Keratinocyte (primary cell): ENCODE results near the gene SH2D2A. TPM values are rescaled to one million over a fixed set of nuclear protein-coding genes. Genes with fewer than 3 reads are reported as not detected.

ENCODE experiments used
- DNase-seq: peaks from one replicate; pipeline ENCODE4 v3.0.0-alpha.2; 2011; ENCODE audit warnings: low read depth, missing footprints, low spot score
- FAIRE-seq: peaks from 2 replicates; lab custom pipeline; 2011; peaks lifted over from hg19 to GRCh38; lab: Jason Lieb, UNC
- H2AFZ ChIP-seq: 2 replicates; pipeline ENCODE4 v1.6.0; 2012; ENCODE audit warnings: low read length, control low read depth, inconsistent platforms; ENCODE audit not compliant: control insufficient read depth
- H3K27ac ChIP-seq: 2 replicates; pipeline ENCODE4 v1.5.1; 2011; ENCODE audit warnings: low read length; ENCODE audit not compliant: control insufficient read depth, insufficient read depth
- H3K27me3 ChIP-seq: 3 replicates; pipeline ENCODE4 v1.6.0; 2011; ENCODE audit warnings: low read length; ENCODE audit not compliant: control insufficient read depth, insufficient read depth; ENCODE audit errors: extremely low read depth
- H3K36me3 ChIP-seq, 2 experiments: 2 replicates in 1 of 2; 3 replicates in 1 of 2; pipeline ENCODE4 v1.5.1; 2011; ENCODE audit warnings: low read length in 2 of 2, mild to moderate bottlenecking in 1 of 2; ENCODE audit not compliant: control insufficient read depth in 2 of 2, insufficient read depth in 2 of 2; ENCODE audit errors: extremely low read depth in 1 of 2
- H3K4me1 ChIP-seq: 3 replicates; pipeline ENCODE4 v1.5.1; 2011; ENCODE audit warnings: low read length; ENCODE audit not compliant: control insufficient read depth, insufficient read depth; ENCODE audit errors: extremely low read depth
- H3K4me2 ChIP-seq: 3 replicates; pipeline ENCODE4 v1.6.0; 2011; ENCODE audit warnings: low read depth, low read length; ENCODE audit not compliant: control insufficient read depth, insufficient read depth; ENCODE audit errors: extremely low read depth
- H3K4me3 ChIP-seq, 3 experiments: fragments of 200-600 bp in 1 of 3; sonication (generic) in 1 of 3; 2 replicates in 2 of 3; 3 replicates in 1 of 3; pipeline ENCODE4 v1.5.1; 2011 to 2016; ENCODE audit warnings: low read length in 3 of 3, mild to moderate bottlenecking in 3 of 3, control low read depth in 2 of 3, inconsistent platforms in 1 of 3, low read depth in 1 of 3, mixed read lengths in 1 of 3, mixed run types in 1 of 3, moderate library complexity in 1 of 3; ENCODE audit not compliant: control insufficient read depth in 2 of 3, insufficient read depth in 2 of 3; ENCODE audit errors: extremely low read depth in 1 of 3
- H3K79me2 ChIP-seq: 2 replicates; pipeline ENCODE4 v1.6.0; 2012; ENCODE audit warnings: low read length; ENCODE audit not compliant: control insufficient read depth, insufficient read depth
- H3K9ac ChIP-seq: 3 replicates; pipeline ENCODE4 v1.6.0; 2011; ENCODE audit warnings: low read length; ENCODE audit not compliant: control insufficient read depth, insufficient read depth; ENCODE audit errors: extremely low read depth
- H3K9me1 ChIP-seq: 3 replicates; pipeline ENCODE4 v1.6.0; 2011; ENCODE audit warnings: low read length; ENCODE audit not compliant: control insufficient read depth, insufficient read depth; ENCODE audit errors: extremely low read depth
- H3K9me3 ChIP-seq: 2 replicates; pipeline ENCODE4 v1.5.1; 2012; ENCODE audit warnings: low read depth, low read length; ENCODE audit not compliant: control insufficient read depth
- H4K20me1 ChIP-seq: 3 replicates; pipeline ENCODE4 v1.6.0; 2011; ENCODE audit warnings: low read length; ENCODE audit not compliant: control insufficient read depth, insufficient read depth; ENCODE audit errors: extremely low read depth
- CTCF ChIP-seq, 3 experiments: IDR thresholded peaks in 1 of 3; conservative IDR thresholded peaks in 1 of 3; optimal IDR thresholded peaks in 1 of 3; 2 replicates in 2 of 3; 3 replicates in 1 of 3; pipeline versions ENCODE3 to v1.5.1; 2011; ENCODE audit warnings: low read length in 3 of 3, mild to moderate bottlenecking in 3 of 3, moderate library complexity in 2 of 3, control low read depth in 1 of 3, inconsistent platforms in 1 of 3; ENCODE audit not compliant: insufficient read depth in 2 of 3; ENCODE audit errors: extremely low read depth in 1 of 3
- EZH2 ChIP-seq: IDR thresholded peaks from one replicate; pipeline ENCODE4 v1.6.1; 2012; ENCODE audit warnings: inconsistent platforms, mild to moderate bottlenecking, low read length, moderate library complexity
- dilution Hi-C: fragments of 300-500 bp; cut with MboI; formaldehyde crosslinking; loops from one replicate; pipeline ENCODE4 v1.7.0; 2020; ENCODE audit warnings: low sequenced_read_pairs; ENCODE audit not compliant: extremely low pct_ligation_motif_present
- polyA plus RNA-seq, 5 experiments: library from polyadenylated mRNA; depleted of rRNA in 3 of 5; stranded (reverse) in 3 of 5; stranded (forward) in 1 of 5; unstranded in 1 of 5; fragments of >200 nt; gene quantifications; 1 replicate in 1 of 5; 2 replicates in 3 of 5; 3 replicates in 1 of 5; pipeline versions ENCODE4 v1.2.1 to v1.2.3, GENCODE V29; 2011 to 2012; ENCODE audit warnings: missing spikeins in 2 of 5, low read depth in 1 of 5, low replicate concordance in 1 of 5

Gene SH2D2A
- polyA plus RNA-seq, 1 donor (not counting 4 experiments of a cell fraction or from before 2014, with no cell fraction given) = 2.5 TPM

GRCh38 chr1:156822680-156823079, 6.0 kb upstream of the SH2D2A start:
- Histone ChIP-seq H4K20me1 (no peaks in the 10 kb centered on the region), H3K9me1 (no peaks in the 10 kb centered on the region), H3K9ac (no peak overlapping the region), H3K27ac (no peak overlapping the region), H3K36me3 (no peaks in the 10 kb centered on the region), H2AFZ (no peak overlapping the region), H3K27me3 (no peaks in the 10 kb centered on the region), H3K79me2 (no peaks in the 10 kb centered on the region), H3K9me3 (no peaks in the 10 kb centered on the region), H3K4me2 (no peak overlapping the region), H3K4me3 (no peak overlapping the region), H3K4me1 (peaks cover 7% of the 10 kb centered on the region)
- FAIRE-seq = no peak
- TF ChIP-seq CTCF (optimal IDR thresholded peaks at IDR 0.05 in 1 of 3, IDR thresholded peaks at IDR 0.05 in 1 of 3, conservative IDR thresholded peaks at IDR 0.05 in 1 of 3; ENCODE audit: extremely low read depth in 1 of 3, insufficient read depth in 2 of 3, low read length in 3 of 3) (no peak), EZH2 (no peak)
- no peak for DNase-seq
- dilution Hi-C loops = no loop called here

GRCh38 chr1:156821801-156822200, 5.2 kb upstream of the SH2D2A start:
- H3K36me3 ChIP-seq = no peaks in the 10 kb centered on the region
- FAIRE-seq = no peak
- no peaks in the 10 kb centered on the region for H3K27me3 ChIP-seq
- H3K9me1 ChIP-seq = no peaks in the 10 kb centered on the region
- no peaks in the 10 kb centered on the region for H4K20me1 ChIP-seq
- H3K9ac ChIP-seq = no peak overlapping the region
- peaks cover 11% of the 10 kb centered on the region for H3K4me1 ChIP-seq
- dilution Hi-C loops = no loop called here
- no peaks in the 10 kb centered on the region for H3K79me2 ChIP-seq
- no peak overlapping the region for H3K27ac ChIP-seq
- H3K4me2 ChIP-seq = no peak overlapping the region
- no peak overlapping the region for H2AFZ ChIP-seq
- DNase-seq = no peak
- no peaks in the 10 kb centered on the region for H3K9me3 ChIP-seq
- TF ChIP-seq EZH2 (no peak), CTCF (optimal IDR thresholded peaks at IDR 0.05 in 1 of 3, IDR thresholded peaks at IDR 0.05 in 1 of 3, conservative IDR thresholded peaks at IDR 0.05 in 1 of 3; ENCODE audit: extremely low read depth in 1 of 3, insufficient read depth in 2 of 3, low read length in 3 of 3) (no peak)
- no peak overlapping the region for H3K4me3 ChIP-seq
